Measurements from ENCODE around the gene B9D2. TPM values are rescaled to one million over a fixed set of nuclear protein-coding genes. Genes with fewer than 3 reads are reported as not detected.
"Not testable (repeated sequence)": the region's sequence is repeated elsewhere in the genome, so short reads cannot be mapped to it uniquely, and the experiment has no call there.

The B9D2 gene
- polyA plus RNA-seq, 1 donor, result 7.3 TPM

DNA sequence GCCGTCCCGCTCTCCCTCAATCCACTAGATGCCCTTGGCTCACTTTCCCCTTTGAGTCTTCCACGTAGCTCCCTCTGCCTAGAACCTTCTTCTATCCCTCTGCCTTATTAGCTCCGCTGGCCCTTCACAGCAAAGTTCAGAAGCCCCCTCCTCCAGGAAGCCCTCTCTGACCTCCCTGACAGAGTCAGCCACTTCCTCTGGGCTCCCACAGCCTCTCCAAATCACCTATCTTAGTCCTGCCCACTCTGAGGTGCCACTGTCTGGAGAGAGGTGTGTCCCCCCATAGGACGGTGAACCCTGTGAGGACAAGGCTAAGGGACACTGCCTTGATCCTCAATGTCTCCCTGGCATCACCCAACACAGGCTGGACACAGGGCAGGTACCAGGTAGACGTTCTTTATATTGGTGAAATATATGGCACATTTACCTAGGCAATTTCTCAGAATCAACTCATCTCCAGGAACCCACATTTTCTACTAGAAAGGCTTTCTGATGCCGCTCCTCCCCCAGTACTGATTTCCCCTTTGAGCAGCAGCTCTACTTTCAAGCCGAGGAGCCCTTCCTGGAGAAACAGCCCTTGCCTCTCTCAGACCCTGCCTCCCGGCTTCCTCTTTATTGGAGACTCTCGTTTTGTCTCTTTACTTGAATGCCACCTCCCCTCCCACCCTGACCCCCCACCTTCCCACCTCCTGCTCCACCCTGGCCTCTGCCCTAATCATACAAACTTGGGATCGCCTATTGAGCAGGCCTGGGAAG lies 6.8 kb downstream of the B9D2 start:
- DNase-seq, result no peak

DNA sequence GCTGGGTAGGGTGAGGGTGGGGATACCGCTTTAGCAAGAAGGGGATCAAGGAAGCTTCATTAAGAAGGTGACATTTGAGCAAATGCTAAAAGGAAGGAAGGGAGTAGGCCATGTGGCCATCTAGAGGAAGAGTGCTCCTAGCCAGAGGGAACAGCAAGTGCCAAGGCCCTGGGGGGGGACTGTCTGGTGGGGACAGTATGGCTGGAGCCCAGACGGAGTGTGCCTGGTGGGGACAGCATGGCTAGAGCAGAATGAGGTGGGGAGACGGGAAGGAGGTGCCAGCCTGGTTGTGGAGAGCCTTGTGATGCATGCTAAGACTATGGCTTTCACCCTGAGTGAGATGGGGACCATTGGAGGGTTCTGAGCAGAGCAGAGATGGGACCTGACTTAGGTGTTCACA lies 8.1 kb downstream of the B9D2 start:
- no peak for DNase-seq

DNA sequence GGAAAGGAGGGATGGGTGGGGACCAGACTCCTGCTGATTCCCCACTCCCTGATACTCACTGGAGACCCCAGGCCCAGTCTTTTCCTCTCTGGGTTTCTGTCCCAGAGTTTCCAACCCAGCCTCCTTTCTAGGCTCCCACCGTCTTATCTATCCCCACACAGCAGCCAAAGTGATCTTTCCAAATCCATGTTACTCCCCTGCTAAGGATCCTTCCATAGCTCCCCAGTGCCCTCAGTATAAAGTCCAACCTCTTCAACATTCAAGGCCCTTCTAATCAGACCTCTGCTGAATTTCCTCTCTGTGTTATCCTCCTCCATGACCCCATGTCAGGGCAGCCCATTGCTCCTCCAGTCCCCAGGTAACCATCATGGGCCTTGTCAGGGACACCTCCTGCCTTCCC lies 8.9 kb downstream of the B9D2 start:
- DNase-seq, result no peak

DNA sequence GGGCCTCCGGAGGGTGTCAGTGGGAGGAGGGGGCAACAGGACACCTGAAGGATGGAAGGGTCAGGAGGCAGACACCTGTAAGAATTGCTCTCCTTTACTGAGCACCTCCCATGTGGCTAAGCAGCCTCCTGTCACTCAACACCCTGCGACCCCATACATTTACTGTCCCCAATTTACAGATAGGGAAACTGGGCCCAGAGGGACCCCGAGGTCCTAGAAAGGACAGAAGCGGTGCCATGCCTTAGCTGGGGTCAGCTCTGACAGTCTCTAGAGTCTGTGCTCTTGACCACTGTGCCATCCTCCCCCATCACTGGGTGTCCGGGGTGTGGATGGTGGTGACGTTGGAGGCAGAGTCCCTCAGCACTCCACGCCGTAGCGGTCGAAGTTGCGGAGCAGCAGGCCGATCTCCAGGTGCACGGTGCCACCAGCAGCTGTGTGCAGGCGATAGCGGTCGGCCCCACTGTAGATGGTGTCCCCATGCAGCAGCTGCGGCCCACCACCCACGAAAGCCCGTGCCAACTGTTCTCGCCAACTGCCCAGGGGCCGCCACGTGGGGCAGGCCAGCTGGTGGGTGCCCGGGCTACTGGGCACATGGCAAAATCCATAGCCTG lies 9.5 kb downstream of the B9D2 start:
- DNase-seq, result no peak

DNA sequence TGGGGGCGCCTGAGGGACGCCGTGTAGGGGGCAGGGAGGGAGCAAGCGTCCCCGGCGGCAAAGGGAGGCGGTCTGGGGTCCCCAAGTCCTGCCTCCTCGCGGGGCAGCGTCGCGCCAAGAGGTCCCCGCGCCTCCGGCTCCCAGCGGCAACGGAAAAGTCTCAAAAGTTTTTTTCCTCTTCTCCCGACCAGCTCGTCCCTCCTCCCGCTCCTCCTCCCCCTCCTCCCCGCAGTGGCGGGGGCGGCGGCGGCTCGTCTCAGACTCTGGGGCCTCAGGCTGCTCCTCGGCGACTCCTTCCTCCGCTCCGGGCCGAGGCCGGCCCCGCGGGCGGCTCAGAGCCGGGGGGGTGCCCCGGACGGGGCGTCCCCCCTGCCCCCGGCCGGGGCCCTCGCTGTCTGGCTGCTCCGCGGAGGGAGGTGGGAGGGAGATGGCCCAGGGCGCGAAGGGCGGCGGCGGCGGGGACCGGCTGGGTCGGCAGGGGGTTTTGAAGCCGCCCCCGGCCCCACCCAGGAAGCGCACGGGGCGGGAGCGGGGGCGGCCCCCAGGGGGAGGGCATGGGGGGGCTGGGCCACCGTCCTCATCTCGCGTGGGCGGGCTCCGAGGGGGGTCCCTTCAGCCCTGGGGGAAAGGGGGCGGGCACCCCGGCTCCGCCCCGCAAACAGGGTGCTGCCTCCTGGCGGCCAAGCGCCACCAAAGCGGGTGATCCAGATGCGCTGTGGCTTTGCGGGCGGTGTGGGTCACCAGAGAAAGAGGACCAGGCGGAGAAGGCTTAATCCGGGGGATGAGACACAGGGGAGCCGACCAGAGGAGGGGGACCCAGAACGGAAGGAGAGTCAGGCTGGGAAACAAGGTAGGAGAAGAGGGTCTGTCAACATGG lies 10.2 kb downstream of the B9D2 start, which contains the start of gene TGFB1:
Gene TGFB1 (minus strand): TSS at position 457 of the 877 bp plus-strand sequence. CDS start 878 bp downstream, outside the sequence.
- peak; percentile 72 for DNase-seq

DNA sequence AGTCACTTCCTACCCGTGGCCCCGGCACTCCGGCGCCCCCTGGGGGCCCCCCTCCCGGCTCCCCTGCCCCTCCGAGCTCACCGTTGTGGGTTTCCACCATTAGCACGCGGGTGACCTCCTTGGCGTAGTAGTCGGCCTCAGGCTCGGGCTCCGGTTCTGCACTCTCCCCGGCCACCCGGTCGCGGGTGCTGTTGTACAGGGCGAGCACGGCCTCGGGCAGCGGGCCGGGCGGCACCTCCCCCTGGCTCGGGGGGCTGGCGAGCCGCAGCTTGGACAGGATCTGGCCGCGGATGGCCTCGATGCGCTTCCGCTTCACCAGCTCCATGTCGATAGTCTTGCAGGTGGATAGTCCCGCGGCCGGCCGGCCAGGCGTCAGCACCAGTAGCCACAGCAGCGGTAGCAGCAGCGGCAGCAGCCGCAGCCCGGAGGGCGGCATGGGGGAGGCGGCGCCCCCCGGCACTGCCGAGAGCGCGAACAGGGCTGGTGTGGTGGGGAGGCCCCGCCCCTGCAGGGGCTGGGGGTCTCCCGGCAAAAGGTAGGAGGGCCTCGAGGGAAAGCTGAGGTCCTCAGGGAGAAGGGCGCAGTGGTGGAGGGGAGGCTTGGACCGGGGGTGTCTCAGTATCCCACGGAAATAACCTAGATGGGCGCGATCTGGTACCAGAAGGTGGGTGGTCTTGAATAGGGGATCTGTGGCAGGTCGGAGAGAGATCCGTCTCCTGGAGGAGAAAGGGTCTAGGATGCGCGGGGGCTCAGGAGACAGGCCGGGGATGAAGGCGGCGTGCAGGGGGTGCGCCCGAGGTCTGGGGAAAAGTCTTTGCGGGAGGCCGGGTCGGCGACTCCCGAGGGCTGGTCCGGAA lies 11.1 kb downstream of the B9D2 start:
- DNase-seq, result no peak

DNA sequence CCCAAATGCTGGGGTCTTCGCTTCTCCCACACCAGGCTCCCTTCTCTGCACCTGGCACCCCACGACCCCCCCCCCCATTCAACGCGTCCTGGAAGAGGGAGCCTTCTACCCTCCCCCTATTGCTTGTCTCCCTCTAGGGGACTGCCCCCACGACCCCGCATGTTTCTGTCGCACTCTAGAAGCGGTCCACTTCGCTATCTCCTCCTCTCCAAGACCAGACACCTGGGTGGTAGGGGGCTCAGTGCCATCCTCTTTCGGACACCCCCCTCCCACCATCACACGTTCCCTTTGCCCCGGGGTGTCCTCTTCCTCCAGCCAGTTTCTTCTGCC lies 11.7 kb downstream of the B9D2 start:
- DNase-seq, result no peak

DNA sequence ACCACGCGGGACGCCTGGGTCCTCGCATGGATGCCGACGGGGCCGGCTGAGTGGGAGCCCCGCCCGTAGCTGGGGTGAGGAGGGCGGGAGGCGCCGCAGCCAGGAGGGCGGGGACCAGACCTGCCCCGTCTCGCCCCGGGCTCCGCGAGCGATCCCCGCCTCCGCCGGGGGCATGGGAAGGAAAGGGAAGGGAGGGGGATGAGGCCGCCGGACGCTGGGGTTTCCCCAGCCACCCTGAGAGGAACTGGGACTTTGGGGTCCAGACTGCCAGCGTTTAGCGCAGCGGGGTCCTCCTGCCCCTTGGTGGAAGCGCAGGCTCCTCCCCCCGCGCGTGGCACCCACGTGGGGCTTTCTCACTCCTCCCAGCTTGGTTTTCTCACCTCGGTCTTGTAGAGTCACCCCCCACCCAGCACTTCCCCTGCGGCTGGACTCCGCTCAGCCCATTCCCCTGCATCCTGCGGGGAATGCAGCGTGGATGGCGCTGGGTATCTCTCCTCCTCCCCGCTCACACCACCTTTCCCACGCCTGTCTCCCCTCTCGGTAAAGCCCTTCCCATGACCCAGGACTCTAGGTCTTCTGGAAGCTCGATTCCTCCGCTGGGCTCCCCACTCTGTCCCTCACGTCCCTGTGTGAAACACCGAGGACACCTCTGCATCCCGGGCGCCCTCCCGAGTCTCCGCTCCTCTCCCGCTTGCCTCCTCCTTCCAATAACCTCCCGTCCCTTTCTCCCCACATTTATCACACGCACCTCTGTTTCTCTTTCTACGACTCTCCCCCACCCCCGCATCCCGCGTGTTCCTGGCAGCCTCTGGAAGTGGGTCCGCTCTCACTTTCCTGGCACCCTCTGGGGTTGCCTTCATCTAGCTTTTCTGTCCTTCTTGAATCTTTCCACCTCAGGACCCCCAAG lies 12.4 kb downstream of the B9D2 start:
- DNase-seq, result no peak

DNA sequence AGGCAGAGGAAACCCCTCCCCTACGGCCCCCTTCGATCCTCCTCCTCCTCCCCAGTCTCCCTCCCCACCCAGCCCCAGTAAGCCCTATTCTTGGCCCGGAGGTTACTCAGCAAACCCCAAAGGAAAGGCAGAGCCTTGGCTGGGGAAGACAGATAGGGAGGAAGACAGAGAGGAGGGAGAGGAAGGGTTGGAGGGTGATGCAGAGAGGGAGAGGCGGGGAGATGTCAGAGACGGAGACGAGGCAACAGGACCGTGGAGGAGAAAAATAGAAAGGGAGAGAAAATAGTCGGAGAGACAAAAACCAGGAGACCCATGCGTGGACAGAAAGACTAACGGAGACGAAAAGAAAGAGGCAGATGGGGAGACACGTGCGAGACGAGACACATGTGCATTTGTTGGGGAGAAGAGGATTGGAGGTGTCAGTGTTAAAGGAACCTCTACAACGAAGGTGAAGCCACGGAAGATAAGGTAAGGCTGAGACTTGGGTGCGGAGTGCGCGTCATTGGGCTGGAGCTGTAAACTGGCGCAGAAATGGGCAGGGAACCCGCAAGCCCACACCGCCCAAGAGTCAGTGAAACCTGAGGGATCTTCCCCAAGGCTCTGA lies 13.1 kb downstream of the B9D2 start:
- no peak for DNase-seq

DNA sequence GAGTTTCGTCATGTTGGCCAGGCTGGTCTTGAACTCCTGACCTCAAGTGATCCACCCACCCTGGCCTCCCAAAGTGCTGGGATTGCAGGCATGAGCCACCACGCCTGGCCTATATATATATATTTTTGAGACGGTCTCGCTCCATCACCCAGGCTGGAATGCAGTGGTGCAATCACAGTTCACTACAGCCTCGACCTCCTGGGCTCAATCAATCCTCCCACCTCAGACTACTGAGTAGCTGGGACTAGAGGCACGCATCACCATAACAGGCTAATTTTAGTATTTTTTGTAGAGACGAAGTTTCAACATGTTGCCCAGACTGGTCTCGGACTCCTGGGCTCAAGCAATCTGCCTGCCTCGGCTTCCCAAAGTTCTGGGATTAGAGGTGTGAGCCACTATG lies 17.0 kb downstream of the B9D2 start:
- DNase-seq, result not testable (repeated sequence)

DNA sequence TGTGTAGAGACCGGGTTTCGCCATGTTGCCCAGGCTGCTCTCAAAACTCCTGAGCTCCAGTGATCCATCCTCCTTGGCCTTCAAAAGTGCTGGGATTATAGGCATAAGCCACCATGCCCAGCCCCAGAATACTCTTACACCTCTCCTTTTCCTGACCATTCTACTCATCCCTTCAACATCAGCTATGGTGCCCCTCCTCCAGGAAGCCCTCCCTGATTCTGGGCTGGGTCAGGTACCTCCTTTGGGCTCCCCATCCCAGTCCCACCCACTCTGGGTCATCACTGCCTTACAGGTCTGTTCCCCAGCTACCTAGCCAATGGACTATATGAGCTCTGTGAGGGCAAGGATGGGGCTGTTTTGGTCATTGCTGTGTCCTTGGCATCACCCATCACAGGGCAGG lies 19.8 kb downstream of the B9D2 start:
- no peak for DNase-seq

DNA sequence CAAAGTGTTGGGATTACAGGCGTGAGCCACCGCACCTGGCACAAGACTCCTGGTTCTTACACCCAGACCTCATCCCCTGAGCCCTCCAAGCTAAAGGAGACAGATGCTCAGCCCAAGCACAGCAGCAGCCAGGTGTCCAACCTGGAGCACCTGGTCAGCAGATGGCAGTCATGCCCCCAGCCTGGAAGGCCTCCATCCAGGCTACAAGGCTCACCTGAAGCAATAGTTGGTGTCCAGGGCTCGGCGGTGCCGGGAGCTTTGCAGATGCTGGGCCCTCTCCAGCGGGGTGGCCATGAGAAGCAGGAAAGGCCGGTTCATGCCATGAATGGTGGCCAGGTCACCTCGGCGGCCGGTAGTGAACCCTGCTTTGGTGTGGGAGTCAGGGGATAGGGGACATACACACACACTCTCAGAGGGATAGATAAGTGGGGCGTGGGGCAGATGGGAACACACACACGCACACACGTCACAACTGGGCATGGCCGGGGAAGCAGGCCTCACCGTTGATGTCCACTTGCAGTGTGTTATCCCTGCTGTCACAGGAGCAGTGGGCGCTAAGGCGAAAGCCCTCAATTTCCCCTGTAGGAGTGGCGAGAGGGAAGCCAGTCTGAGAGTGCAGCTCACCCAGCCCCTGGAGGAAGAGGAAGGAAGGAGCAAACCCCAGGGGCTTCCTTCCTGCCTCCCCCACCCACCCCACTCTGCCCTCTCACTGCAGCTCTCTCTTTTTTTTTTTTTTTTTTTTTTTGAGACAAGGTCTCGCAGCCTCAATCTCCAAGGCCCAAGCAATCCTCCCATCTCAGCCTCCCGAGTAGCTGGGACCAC lies 22.1 kb downstream of the B9D2 start:
- DNase-seq, result no peak

DNA sequence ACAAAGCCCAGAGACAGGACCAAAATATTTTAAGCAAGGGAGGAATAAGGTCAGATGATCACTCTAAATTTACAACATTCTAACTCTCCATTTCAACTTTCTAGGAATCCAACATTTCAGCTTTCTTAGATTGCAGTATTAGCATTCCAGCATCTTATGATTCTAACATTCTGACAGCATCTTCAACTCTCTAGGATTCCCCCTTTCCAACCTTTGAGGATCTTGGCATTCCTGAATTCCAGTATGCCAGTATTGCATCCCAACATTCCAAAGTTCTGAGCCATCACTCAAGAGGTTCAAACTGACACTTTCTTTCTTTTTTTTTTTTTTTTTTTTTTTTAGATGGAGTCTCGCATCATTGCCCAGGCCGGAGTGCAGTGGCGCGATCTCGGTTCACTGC lies 24.0 kb downstream of the B9D2 start:
- no peak for DNase-seq

DNA sequence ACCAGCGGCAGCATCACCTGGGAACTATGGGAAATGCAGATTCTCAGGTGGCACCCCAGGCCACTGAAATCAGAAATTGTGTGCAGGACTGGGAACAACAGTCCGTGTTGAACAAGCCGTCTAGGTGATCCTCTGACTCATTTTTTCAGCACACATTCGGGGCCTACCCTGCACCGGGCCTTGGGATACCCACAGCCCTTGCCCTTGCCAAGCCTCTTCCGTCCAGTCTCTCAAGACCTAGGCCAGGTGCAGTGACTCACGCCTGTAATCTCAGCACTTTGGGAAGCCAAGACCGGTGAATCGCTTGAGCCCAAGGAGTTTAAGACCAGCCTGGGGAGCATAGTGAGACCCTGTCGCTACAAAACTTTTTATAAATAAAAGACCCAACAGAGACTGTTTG lies 28.5 kb downstream of the B9D2 start:
- no peak for DNase-seq

DNA sequence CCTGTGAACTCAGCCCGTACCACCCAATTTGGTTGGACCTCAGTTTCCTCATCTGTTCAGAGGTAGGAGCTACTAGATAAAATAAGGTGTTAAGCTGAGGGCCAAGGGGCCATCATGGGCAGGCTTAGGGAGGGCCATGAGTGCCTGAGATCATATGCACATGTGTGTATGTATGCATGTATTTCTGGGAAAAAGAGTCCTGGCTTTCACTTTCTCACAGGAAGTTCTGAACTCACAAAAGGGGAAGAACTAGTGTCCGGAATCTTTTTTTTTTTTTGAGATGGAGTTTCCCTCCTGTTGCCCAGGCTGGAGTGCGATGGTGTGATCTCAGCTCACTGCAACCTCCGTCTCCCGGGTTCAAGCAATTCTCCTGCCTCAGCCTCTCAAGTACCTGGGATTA lies 29.2 kb downstream of the B9D2 start:
- no peak for DNase-seq

DNA sequence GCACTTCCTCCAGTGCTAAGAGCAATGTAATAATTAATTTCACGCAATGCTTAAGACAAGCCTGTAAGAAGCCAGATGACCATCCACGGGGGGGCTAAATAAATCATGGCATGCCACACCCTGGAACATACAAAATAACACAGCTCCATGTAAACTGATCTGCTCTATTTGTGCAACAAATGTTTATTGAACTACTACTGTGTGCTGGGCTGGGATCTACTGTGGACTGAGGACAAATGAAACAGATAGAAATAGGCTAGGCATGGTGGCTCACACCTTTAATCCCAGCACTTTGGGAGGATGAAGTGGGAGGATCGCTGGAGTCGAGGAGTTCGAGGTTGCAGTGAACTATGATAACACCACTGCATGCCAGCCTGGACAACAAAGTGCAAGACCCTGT lies 31.5 kb downstream of the B9D2 start:
- no peak for DNase-seq

DNA sequence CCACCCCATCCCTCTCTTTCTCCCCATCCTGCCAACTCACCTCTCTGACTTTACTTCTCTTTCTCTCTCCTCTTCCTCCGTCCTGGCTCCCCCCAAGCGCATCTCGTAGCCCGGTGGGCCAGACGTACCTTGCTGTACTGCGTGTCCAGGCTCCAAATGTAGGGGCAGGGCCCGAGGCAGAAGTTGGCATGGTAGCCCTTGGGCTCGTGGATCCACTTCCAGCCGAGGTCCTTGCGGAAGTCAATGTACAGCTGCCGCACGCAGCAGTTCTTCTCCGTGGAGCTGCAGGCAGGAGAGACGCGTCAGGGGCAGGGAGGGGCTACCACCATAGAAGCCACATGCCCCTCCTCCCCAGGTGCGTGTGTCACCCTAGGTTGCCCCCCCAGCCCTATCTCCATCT lies 31.9 kb downstream of the B9D2 start:
- DNase-seq, result no peak

DNA sequence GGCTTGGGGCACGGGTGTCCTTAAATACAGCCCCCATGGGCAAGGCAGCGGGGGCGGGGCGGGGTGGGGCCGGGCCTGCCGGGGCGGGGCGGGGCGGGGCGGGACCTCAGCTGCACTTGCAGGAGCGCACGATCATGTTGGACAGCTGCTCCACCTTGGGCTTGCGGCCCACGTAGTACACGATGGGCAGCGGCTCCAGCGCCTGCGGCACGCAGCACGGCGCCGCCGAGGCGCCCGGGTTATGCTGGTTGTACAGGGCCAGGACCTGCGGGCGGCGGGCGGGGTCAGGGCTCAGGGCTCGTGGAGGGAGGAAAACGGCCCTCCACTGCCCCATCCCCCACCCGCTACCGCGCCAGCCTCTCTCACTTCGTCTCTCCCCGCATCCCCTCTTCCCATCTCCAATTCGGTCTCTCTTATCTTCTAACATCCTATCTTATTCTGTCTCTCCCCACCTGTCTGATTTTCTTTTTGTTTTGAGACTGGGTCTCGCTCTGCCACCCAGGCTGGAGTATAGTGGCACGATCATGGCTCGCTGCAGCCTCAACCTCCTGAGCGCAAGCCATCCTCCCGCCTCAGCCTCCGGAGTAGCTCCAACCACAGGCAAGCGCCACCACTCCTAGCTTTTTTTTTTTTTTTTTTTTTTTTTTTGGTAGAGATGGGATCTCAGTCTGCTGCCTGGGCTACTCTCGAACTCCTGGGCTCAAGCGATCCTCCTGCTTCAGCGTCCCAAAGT lies 32.8 kb downstream of the B9D2 start:
- no peak for DNase-seq

DNA sequence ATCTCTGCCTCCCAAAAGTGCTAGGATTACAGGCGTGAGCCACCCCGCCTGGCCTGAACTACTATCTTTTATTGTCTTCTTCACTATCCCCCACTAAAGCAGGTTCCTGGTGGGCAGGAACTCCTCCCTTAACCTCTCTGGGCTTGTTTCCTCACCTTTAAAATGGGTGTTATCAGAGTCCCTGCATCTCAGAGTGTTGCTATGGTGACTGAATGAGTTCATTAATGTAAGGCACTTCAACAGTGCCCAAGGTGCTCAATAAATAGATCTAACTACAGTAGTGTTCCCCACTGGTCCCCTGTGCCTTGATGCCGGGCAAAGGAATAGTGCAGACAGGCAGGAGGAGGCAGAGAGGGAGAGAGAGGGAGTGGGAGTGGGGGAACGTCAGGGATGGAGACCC lies 33.5 kb downstream of the B9D2 start:
- DNase-seq, result no peak

Measured in left kidney (tissue), 2 donors.